GM12891 (cell line): ENCODE results near the gene TREH.

ENCODE experiments used
- POLR2A ChIP-seq: IDR thresholded peaks from 2 replicates; pipeline ENCODE4 v1.6.1; 2011; ENCODE audit warnings: low read depth, low read length, control low read depth
- POLR2AphosphoS5 ChIP-seq: IDR thresholded peaks from 2 replicates; pipeline ENCODE4 v1.6.1; 2011; ENCODE audit warnings: low read depth, low read length, control low read depth
- SPI1 ChIP-seq: IDR thresholded peaks from 2 replicates; pipeline ENCODE4 v1.6.1; 2011; ENCODE audit warnings: low read depth, low read length, control low read depth
- TAF1 ChIP-seq: IDR thresholded peaks from 2 replicates; pipeline ENCODE4 v1.6.1; 2011; ENCODE audit warnings: low read depth, low read length, control low read depth

DNA sequence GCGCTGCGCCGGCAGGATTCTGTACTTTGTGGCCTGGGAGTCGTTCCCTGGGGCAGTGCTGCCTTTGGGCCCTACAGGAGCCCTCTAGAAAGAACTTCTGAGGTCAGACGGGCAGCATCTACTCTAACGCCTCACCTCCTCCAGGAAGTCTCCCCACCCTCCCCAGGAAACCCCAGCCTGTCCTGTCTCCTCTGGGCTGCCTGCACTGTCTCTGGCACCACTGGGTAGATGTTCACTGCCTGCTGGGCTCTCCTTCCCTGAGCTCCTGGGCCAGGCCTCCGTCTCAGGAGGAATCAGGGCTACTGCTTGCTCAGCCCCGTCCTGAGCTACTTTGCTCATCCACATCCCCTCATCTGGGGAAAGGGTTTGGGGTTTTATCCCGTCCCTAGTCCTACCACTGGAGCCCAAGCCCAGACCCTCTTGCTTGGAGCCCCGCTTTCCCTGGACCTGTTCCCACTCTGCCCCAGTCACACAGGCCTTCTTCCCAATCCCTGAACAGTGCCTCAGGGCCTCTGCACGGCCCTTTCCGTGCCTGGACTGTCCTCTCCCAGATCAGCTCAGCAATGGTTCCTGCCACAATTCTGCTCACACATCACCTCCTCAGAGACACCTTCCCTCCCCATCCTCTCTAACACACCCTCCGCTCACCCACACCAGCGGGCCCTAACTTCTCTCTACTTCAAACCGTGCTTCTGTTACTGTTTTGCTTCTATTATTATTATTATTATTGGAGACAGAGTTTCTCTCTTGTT lies 11.3 kb upstream of the TREH start:
- no peak for TF ChIP-seq POLR2A
- no peak for TF ChIP-seq SPI1
- TF ChIP-seq POLR2AphosphoS5 = no peak
- TF ChIP-seq TAF1 = no peak
